GM19395 (cell line): ENCODE data around the gene GRK5.
"Not testable (repeated sequence)": the region's sequence is repeated elsewhere in the genome, so short reads cannot be mapped to it uniquely, and the experiment has no call there.

Experiments
- ATAC-seq: cut with Tn5 transposase; IDR thresholded peaks from one replicate; pipeline ENCODE4 v1.9.1; 2021; ENCODE audit warnings: mild to moderate bottlenecking, moderate library complexity; ENCODE audit not compliant: unreplicated experiment

Gene GRK5

GRCh38 chr10:119207366-119207666 is at the start of gene GRK5:
TSS of gene GRK5 (plus strand) at chr10:119207571. CDS start at chr10:119207918, 347 bp downstream.
- ATAC-seq, result peak; percentile 64

DNA sequence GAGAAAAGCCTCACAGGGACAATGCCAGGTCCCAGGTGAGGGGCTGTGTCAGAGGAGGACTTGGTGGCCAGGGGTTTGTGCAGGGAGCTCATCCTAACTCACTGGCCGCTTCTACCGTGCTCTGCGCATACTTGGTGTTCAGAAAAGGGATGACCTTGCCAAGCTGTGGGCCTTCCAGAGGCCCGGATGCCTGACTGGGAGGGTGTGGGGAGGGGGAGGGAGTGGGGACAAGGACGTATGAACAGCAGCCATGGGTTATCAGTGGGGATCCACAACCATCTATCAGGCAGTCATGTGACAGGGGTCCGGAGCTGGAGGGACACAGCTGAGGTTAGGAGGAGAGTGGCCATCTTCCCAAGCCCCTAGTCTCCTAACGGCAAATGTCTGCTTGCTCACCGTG is 48.0 kb upstream of the GRK5 start:
- no peak for ATAC-seq

GRCh38 chr10:119161680-119162451 is 45.5 kb upstream of the GRK5 start:
- no peak for ATAC-seq

DNA sequence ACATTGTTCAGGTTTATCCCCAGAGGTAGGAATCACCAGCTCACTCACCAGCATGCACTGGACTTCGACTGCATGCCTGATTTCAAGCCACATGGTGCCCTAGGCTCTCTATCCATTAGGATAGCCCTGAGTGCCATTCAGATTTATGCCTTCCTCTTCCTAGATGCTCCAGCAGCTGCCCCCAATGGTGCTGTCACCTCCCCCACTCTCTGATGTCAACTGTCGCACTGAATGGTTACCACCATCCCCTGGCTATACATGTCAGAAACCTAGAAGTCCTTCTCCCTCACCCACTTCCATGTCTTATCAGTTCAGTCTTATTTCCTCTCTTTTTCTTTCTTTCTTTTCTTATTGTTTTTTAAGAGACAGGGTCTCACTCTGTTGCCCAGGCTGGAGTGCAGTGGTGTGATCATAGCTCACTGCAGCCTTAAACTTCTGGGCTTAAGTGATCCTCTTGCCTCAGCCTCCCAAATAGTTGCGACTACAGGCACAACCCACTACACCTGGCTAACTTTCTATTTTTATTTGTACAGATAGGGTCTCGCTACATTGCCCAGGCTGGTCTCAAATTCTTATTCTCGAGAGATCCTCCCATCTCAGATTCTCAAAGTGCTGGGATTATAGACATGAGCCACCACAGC is 44.8 kb upstream of the GRK5 start:
- ATAC-seq, result no peak

GRCh38 chr10:119165171-119166117 is 41.9 kb upstream of the GRK5 start, which contains the start of gene SFXN4:
TSS of gene SFXN4 (minus strand) at chr10:119165714. CDS start at chr10:119165647, 67 bp downstream.
- ATAC-seq, result peak; percentile 89

GRCh38 chr10:119166118-119166500 is 41.3 kb upstream of the GRK5 start:
- ATAC-seq, result peak; percentile 19

DNA sequence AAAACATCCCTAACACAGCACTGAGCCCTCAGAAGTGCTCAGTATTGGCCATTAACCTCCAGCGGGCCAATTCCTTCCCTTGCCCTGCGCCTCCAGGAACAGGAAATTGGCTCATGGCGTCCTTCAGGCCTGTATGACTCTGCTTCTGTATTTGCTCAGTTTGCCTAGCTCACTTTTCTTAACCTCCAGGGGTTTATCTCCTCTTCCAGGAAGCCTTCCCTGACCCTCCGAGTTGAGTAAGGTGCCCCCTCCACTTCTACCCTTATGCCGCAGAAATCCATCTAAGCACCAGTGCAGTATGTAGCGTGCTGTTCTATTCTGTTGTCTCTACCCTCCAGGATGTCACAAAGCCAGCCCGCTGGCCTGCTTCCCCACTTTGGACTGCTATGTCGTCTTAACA is 40.8 kb upstream of the GRK5 start:
- no peak for ATAC-seq

- no peak for ATAC-seq
These were observed 40.3 kb upstream of the GRK5 start for GRCh38 chr10:119167041-119167440.

DNA sequence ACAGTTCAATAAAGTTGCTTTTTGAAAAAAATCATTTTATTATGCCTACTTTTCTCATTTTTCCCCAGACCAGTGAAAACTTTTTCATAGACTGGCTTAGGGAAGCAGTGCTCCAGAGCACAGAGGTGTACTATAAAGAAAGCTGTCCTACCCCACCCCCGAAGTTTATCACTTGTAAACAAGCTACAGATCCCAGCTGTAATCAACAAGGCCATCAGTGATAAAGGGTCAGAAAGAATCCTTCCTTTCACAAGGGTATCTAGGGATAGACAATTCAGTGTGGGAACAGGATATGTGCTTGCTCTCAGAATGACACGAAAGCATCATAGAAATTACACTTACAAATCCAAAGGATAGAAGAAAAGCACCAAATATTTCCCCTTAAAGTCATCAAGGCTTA is 33.3 kb upstream of the GRK5 start:
- ATAC-seq, result no peak

DNA sequence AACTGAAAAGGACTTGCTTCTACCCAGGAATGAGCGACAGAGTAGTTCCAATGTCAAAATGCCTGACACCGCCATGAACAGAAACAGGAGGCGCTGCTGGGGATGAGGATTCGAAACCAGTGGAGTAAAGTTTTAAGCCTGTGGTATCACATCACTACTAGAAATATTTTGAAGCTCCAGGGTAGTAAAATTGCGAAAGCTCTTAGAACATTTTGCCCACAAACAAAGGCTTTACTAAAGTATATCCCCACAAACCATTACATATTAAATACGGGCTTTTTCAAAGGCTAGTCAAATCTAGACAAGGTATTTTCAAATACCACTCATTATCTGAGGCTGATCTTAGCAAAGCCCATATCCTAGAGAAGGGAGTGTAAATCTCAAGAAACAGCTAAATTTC is 31.2 kb upstream of the GRK5 start:
- ATAC-seq, result no peak

DNA sequence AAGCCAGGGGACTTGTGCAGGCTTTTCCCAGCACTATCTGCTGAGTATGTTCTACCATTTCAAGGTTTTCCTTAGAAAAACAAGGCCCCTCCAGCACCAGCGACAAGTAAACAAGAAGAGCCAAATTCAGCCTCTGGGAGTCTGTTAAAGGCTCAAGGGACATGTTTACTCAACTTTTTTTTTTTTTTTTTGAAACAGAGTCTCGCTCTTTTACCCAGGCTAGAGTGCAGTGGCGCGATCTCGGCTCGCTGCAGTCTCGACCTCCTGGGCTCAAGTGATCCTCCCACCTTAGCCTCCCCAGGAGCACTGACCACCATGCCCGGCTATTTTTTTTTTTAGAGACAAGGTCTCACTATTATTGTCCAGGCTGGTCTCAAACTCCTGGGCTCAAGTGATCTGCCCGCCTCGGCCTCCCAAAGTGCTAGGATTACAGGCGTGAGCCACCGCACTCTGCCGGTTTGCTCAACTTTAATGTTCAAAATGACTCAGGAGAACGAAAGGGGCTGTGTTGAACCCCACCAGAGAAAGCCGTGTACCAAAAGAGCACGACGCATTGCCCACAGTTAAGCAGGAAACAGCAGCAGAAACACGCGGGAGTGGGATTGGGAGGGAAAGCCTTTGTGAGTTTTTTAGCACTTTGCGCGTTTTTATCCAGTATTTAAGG is 29.5 kb upstream of the GRK5 start:
- ATAC-seq, result peak; percentile 23

DNA sequence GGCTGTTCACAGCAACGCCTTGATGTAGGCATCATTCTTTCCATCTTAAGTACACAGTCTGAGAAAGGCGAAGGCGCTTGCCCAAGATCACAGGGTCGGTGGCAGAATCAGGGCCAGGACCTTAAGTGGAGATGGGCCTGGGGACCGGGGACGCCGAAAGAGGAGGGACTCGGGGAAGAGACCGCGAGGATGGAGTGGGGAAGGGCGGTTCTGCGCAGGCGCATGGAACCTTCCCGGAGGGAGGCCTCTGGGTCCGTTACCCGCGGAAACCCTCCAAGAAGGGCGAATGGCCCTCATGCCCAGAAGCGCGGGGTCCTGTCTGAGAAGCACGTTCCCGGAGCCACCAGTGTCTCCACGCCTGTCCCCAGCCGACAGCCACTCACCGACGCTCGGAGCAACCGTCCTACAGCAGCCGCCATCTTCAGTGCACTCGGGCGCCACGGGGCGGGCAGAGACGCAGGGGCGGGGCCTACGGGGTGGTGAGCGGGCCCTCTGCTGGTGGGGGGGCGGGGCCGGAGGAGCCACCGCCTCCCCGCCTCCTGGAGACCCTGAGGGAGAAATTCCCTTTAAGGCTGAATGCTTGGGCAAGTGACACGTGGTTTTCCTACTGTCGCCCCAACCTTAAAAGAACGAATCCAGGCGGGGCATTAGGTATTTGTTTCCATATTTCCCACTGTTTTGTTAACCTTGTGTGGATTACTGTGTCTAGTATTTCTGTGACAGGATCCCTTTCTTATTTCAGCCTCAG is 28.8 kb upstream of the GRK5 start, which contains the start of gene PRDX3:
Gene PRDX3 (minus strand): TSS at position 441 of the 748 bp plus-strand sequence. CDS start 22 bp downstream, at position 419.
- peak; percentile 92 for ATAC-seq

DNA sequence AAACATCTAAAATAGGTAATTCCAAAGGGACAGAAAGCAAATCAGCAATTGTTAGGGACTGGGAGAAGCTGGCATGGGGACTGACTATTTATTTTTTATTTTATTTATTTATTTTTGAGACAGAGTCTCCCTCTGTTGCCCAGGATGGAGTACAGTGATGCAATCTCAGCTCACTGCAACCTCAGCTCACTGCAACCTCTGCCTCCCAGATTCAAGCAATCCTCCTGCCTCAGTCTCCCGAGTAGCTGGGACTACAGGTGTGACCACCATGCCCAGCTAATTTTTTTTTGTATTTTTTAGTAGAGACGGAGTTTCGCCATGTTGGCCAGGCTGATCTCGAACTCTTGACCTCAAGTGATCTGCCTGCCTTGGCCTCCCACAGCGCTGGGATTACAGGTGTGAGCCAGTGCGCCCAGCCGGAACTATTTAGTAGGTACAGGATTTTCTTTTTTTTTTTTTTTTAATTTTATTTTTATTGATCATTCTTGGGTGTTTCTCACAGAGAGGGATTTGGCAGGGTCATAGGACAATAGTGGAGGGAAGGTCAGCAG is 26.4 kb upstream of the GRK5 start:
- ATAC-seq, result not testable (repeated sequence)

DNA sequence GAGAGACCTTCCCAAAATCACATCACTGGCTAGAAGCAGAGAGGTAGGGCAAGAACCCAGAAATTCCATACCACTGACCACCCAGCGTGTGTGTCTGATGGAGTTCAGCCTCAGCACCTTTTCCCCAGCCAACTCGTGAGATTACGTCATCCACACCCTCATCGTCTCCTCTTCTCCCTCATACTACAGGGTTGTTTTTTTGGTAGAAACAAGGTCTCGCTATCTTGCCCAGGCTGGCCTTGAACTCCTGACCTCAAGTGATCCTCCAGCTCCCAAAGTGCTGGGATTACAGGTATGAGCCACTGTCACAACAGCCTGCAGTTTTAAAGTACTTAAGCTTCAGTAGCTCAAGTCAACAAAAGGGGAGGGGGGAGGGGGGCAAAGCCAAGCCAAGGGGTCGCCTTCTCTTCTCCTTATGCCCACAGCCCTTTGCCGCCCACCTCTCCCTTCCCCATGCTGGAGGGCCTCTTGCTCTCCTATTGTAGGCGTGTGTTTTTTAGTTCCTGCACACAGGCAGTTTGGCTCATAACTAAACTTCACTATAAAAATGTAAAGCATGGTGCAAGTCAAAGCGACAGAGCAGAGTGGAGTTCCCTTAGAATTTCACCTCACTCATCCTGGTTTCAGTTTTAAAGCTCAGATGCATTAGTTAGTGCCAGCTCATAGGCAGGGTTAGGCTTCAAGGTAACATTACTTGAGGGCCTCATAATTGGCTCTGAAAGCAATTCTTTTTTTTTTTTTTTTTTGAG is 23.5 kb upstream of the GRK5 start:
- no peak for ATAC-seq

DNA sequence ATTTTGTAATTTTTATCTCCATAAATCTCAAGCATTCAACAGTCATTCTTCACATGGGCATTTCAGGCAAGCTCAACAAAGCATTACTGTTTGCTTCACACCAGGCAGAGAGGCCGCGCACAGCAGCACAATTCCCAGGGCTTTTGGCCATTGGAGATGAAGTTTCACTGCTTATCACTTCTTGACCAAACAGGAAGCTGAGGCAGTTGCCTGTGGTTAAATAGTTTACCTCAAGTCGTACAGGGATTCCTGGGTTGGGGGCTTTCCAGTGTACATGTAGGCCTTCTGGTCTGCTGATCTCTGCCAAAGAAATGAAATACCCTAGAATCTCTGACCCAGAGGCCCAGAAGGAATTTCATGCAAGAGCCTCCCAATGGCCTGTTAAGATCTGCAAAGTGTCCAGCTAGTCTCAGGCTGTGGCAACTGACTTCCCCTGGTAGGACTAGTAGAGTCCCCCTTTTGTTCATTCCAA is 17.5 kb upstream of the GRK5 start:
- ATAC-seq, result no peak

- ATAC-seq, result no peak
These were observed 17.0 kb upstream of the GRK5 start for GRCh38 chr10:119190353-119190752.

DNA sequence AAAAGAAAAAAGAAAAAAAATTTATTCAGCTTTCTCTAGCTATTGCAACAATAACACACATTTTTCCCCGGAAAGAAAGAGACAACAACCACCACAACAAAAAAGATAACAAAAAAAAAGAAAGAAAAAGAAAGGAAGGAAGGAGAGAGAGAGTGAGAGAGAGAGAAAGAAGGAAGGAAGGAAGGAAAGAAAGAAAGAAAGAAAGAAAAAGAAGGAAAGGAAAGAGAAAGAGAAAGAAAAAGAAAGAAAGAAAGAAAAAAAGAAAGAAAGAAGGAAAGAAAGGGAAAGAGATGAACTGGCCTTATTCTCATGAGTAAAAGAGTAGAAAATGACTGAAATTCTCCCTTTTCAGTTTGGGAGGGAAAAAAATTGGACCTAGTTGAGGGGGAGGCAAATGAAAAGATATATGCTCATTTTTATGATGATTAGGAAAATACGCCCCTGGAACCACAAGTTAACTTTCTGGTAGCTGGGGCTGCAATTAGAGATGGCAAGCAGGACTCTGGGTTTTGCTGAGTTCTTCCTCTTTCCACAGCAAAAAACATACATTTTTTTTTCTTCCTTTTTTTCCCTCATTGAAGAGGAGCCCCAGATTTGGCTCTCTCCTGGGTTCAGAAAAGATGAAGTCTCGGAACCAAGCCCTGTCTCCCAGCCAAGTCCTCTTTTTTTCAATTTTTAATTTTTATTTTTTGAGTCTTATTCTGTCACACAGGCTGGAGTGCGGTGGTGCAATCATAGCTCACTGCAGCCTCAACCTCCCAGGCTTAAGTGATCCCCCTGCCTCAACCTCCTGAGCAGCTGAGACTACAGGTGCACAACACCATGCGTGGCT is 16.2 kb upstream of the GRK5 start:
- no peak for ATAC-seq

- ATAC-seq, result no peak
These were observed 15.5 kb upstream of the GRK5 start for GRCh38 chr10:119191881-119192280.
